ENCODE results near the gene TBX1. TPM values are rescaled to one million over a fixed set of nuclear protein-coding genes. Genes with fewer than 3 reads are reported as not detected.

Gene TBX1
- total RNA-seq, 4 donors from 2014 or later = 7.6 to 34.3 (median 18.5) TPM

- H3K27ac ChIP-seq = no peak overlapping the region
- H3K27me3 ChIP-seq = peaks cover 20% of the 10 kb centered on the region
- DNase-seq = no peak
- H3K9me3 ChIP-seq = no peaks in the 10 kb centered on the region
- H3K36me3 ChIP-seq = no peaks in the 10 kb centered on the region
- TF ChIP-seq POLR2A (IDR thresholded peaks at IDR 0.05) (no peak), CTCF (IDR thresholded peaks at IDR 0.05) (no peak)
- H3K4me1 ChIP-seq = peaks cover 8 to 23% of the 10 kb centered on the region in 2 donors
- intact Hi-C loops (cut with DNase I) = no loop called here
- H3K4me3 ChIP-seq (replicated peaks in 1 of 3) = no peak overlapping the region
- 92 to 93% methylated on average over 8 to 11 of the region's 12 CpGs for WGBS, 2 donors
Observed at GRCh38 chr22:19769393-19769715, 8.8 kb downstream of the TBX1 start.

- Histone ChIP-seq H3K36me3 (no peaks in the 10 kb centered on the region), H3K4me1 (peaks cover 6 to 23% of the 10 kb centered on the region in 2 donors), H3K27ac (no peak overlapping the region), H3K4me3 (replicated peaks in 1 of 3) (no peak overlapping the region), H3K27me3 (peaks cover 20% of the 10 kb centered on the region), H3K9me3 (no peaks in the 10 kb centered on the region)
- no peak for DNase-seq
- TF ChIP-seq POLR2A (IDR thresholded peaks at IDR 0.05) (no peak), CTCF (IDR thresholded peaks at IDR 0.05) (no peak)
- intact Hi-C loops (cut with DNase I) = no loop called here
- WGBS, 2 donors = 82 to 88% methylated on average over 21 to 22 of the region's 25 CpGs
Observed at GRCh38 chr22:19770349-19771220, 10.0 kb downstream of the TBX1 start.

GRCh38 chr22:19772422-19772672, 11.8 kb downstream of the TBX1 start:
- no peaks in the 10 kb centered on the region for H3K36me3 ChIP-seq
- DNase-seq = no peak
- no peak overlapping the region for H3K4me3 ChIP-seq (replicated peaks in 1 of 3)
- intact Hi-C loops (cut with DNase I) = no loop called here
- H3K27ac ChIP-seq = no peak overlapping the region
- H3K27me3 ChIP-seq = peaks cover 10% of the 10 kb centered on the region
- TF ChIP-seq POLR2A (IDR thresholded peaks at IDR 0.05) (no peak), CTCF (IDR thresholded peaks at IDR 0.05) (no peak)
- WGBS, 2 donors = 76 to 89% methylated on average over 4 of the region's 4 CpGs
- H3K9me3 ChIP-seq = no peaks in the 10 kb centered on the region
- peaks cover 0 to 10% of the 10 kb centered on the region in 2 donors for H3K4me1 ChIP-seq

GRCh38 chr22:19772673-19773469, 12.3 kb downstream of the TBX1 start:
- H3K4me3 ChIP-seq (replicated peaks in 1 of 3) = no peak overlapping the region
- H3K4me1 ChIP-seq = peaks cover 0 to 5% of the 10 kb centered on the region in 2 donors
- DNase-seq = no peak
- no peaks in the 10 kb centered on the region for H3K9me3 ChIP-seq
- intact Hi-C loops (cut with DNase I) = no loop called here
- H3K36me3 ChIP-seq = no peaks in the 10 kb centered on the region
- TF ChIP-seq POLR2A (IDR thresholded peaks at IDR 0.05) = no peak
- peak in 1 of 6 experiments; percentile 12 for TF ChIP-seq CTCF (IDR thresholded peaks at IDR 0.05)
- H3K27ac ChIP-seq = no peak overlapping the region
- H3K27me3 ChIP-seq = peaks cover 5% of the 10 kb centered on the region
- 58 to 70% methylated on average over 16 to 19 of the region's 25 CpGs for WGBS, 2 donors

GRCh38 chr22:19773470-19774040, 13.0 kb downstream of the TBX1 start:
- WGBS, 2 donors = 74 to 88% methylated on average over 6 to 9 of the region's 9 CpGs
- Histone ChIP-seq H3K9me3 (no peaks in the 10 kb centered on the region), H3K36me3 (no peaks in the 10 kb centered on the region), H3K27ac (no peak overlapping the region), H3K27me3 (no peaks in the 10 kb centered on the region), H3K4me1 (peaks cover 0 to 5% of the 10 kb centered on the region in 2 donors), H3K4me3 (replicated peaks in 1 of 3) (no peak overlapping the region)
- DNase-seq = no peak
- TF ChIP-seq CTCF (IDR thresholded peaks at IDR 0.05) (no peak), POLR2A (IDR thresholded peaks at IDR 0.05) (no peak)
- intact Hi-C loops (cut with DNase I) = no loop called here
